ENCODE measurements around the gene TYMP. TPM values are rescaled to one million over a fixed set of nuclear protein-coding genes. Genes with fewer than 3 reads are reported as not detected.

TYMP gene
- total RNA-seq, 1 experiment from 2014 or later, result 1.5 TPM

GRCh38 chr22:50528682-50529415 is 963 bp downstream of the TYMP start (continued):
- TF ChIP-seq, protein P1, sequence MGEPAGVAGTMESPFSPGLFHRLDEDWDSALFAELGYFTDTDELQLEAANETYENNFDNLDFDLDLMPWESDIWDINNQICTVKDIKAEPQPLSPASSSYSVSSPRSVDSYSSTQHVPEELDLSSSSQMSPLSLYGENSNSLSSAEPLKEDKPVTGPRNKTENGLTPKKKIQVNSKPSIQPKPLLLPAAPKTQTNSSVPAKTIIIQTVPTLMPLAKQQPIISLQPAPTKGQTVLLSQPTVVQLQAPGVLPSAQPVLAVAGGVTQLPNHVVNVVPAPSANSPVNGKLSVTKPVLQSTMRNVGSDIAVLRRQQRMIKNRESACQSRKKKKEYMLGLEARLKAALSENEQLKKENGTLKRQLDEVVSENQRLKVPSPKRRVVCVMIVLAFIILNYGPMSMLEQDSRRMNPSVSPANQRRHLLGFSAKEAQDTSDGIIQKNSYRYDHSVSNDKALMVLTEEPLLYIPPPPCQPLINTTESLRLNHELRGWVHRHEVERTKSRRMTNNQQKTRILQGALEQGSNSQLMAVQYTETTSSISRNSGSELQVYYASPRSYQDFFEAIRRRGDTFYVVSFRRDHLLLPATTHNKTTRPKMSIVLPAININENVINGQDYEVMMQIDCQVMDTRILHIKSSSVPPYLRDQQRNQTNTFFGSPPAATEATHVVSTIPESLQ (CRISPR knock-in tag; IDR thresholded peaks at IDR 0.05), result no peak
- TF ChIP-seq ZNF121 (CRISPR knock-in tag; IDR thresholded peaks at IDR 0.05), result no peak
- TF ChIP-seq, protein P2, sequence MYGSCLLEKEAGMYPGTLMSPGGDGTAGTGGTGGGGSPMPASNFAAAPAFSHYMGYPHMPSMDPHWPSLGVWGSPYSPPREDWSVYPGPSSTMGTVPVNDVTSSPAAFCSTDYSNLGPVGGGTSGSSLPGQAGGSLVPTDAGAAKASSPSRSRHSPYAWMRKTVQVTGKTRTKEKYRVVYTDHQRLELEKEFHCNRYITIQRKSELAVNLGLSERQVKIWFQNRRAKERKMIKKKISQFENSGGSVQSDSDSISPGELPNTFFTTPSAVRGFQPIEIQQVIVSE (CRISPR knock-in tag; IDR thresholded peaks at IDR 0.05; ENCODE audit: borderline replicate concordance), result no peak
- TF ChIP-seq, protein P3, sequence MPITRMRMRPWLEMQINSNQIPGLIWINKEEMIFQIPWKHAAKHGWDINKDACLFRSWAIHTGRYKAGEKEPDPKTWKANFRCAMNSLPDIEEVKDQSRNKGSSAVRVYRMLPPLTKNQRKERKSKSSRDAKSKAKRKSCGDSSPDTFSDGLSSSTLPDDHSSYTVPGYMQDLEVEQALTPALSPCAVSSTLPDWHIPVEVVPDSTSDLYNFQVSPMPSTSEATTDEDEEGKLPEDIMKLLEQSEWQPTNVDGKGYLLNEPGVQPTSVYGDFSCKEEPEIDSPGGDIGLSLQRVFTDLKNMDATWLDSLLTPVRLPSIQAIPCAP (CRISPR knock-in tag; IDR thresholded peaks at IDR 0.05), result no peak
- no peak for TF ChIP-seq SP1 (CRISPR knock-in tag; conservative IDR thresholded peaks at IDR 0.05)
- no peak for TF ChIP-seq ATF1 (CRISPR knock-in tag; IDR thresholded peaks at IDR 0.05)

DNA sequence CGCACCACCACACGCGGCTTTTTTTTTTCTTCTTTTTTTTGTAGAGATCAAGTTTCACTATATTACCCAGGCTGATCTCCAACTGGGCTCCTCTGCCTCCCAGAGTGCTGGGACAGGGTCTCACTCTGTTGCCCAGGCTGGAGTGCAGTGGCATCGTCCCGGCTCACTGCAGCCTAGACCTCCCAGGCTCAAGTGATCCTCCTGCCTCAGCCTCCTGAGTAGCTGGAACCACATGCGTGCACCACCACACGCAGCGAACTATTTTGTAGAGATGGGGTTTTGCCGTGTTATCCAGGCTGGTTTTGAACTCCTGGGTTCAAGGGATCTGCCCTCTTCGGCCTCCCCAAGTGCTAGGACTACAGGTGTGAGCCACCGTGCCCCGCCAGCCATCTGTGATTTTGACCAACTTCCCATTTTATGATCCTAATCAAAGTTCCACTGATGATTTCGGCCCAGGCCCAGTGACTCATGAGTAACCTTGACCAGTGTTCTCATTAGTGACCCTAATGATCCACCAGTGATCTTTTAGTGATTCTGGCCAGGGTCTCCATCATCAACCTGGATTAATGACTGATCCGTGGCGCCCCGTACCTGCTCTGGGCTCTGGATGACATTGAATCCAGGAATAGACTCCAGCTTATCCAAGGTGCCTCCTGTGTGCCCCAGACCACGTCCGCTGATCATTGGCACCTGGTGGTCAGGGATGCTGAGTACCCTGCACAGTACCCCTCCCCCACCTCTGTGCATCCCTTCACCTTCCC is 1.7 kb downstream of the TYMP start:
- Mint-ChIP-seq H3K4me3 (peak overlapping the region; percentile 25), H3K36me3 (no peaks in the 10 kb centered on the region), H3K27me3 (ENCODE audit: low read depth) (peaks cover 64% of the 10 kb centered on the region), H3K4me1 (peaks cover 18% of the 10 kb centered on the region), H3K27ac (no peak overlapping the region), H3K9me3 (no peaks in the 10 kb centered on the region)
- ChIA-PET POLR2A (interaction anchor here (0.5 to 0.7 kb wide), 3 partner anchors 8 to 44 kb away, joined by 3 to 6 read pairs (median 4); no protein-coding TSS in a partner anchor), CTCF (interaction anchor here (1.3 to 2.4 kb wide), 3 partner anchors 34 to 172 kb away, joined by 3 to 9 read pairs (median 6); partner anchors contain the start of gene SYCE3)
- ATAC-seq, result no peak
- DNase-seq (ENCODE audit: low spot score), result no peak
- peak; percentile 71 for TF ChIP-seq ZNF121 (CRISPR knock-in tag; IDR thresholded peaks at IDR 0.05)
- TF ChIP-seq NFYB (CRISPR knock-in tag; conservative IDR thresholded peaks at IDR 0.05; ENCODE audit: low read depth), result no peak
- TF ChIP-seq ZNF232 (CRISPR knock-in tag; IDR thresholded peaks at IDR 0.05), result no peak

- no peaks in the 10 kb centered on the region for H3K36me3 Mint-ChIP-seq
- POLR2A ChIA-PET, result interaction anchor here (0.5 to 0.7 kb wide), 2 partner anchors 9 to 43 kb away, joined by 3 to 6 read pairs; no protein-coding TSS in a partner anchor
- peak overlapping the region; percentile 64 for H3K4me3 Mint-ChIP-seq
- peak; percentile 43 for ATAC-seq
- TF ChIP-seq E2F5 (CRISPR knock-in tag; IDR thresholded peaks at IDR 0.05), result 0 out of 2 replicates have a peak, but pooled peaks have one; percentile 4
- peak; percentile 80 for TF ChIP-seq ZNF121 (CRISPR knock-in tag; IDR thresholded peaks at IDR 0.05)
- TF ChIP-seq EMX1 (CRISPR knock-in tag; IDR thresholded peaks at IDR 0.05), result no peak
- TF ChIP-seq PRRX2 (CRISPR knock-in tag; IDR thresholded peaks at IDR 0.05), result no peak
- TF ChIP-seq FOXJ3 (CRISPR knock-in tag; IDR thresholded peaks at IDR 0.05; ENCODE audit: borderline replicate concordance), result no peak
- H3K9me3 Mint-ChIP-seq, result no peaks in the 10 kb centered on the region
- peak; percentile 71 for DNase-seq (ENCODE audit: low spot score)
- CTCF ChIA-PET, result interaction anchor here (0.6 to 4.3 kb wide), 6 partner anchors 18 to 137 kb away, joined by 3 to 60 read pairs (median 6); partner anchors contain the start of genes LMF2, NCAPH2 and SYCE3
- H3K27ac Mint-ChIP-seq, result no peak overlapping the region
- H3K4me1 Mint-ChIP-seq, result peaks cover 15% of the 10 kb centered on the region
- peaks cover 54% of the 10 kb centered on the region for H3K27me3 Mint-ChIP-seq (ENCODE audit: low read depth)
Observed at GRCh38 chr22:50526834-50527801, 2.7 kb downstream of the TYMP start.

Data from WTC11 (cell line).